Putamen (tissue), 1 donor: ENCODE data around the gene EFNA4.

ENCODE experiments used
- DNase-seq: peaks from one replicate; pipeline ENCODE4 v3.0.0-alpha.2; 2016; ENCODE audit warnings: low spot score

The EFNA4 gene, protein sequence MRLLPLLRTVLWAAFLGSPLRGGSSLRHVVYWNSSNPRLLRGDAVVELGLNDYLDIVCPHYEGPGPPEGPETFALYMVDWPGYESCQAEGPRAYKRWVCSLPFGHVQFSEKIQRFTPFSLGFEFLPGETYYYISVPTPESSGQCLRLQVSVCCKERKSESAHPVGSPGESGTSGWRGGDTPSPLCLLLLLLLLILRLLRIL

DNA sequence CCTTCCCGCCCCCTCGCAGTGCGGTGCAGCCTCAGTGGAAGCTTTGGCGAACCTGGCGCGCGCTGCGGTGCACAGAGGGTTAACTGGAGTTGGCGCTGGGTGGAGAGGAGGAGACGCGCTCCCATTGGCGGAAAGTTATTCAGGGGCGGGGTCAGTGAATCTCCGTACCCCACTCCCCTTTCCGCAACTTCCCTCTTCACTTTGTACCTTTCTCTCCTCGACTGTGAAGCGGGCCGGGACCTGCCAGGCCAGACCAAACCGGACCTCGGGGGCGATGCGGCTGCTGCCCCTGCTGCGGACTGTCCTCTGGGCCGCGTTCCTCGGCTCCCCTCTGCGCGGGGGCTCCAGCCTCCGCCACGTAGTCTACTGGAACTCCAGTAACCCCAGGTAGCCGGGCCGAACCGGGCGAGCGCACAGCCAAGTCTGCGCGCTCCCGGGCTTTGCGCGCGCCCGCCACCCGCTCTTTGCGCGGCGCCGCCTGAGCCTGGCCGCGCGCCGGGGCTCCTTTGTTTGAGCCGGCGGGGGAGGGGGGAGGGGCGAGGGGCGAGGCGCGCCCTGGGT, at the start of gene EFNA4:
Gene EFNA4 (plus strand): TSS at position 191 of the 561 bp plus-strand sequence. CDS start 84 bp downstream, at position 275.
- no peak for DNase-seq

DNA sequence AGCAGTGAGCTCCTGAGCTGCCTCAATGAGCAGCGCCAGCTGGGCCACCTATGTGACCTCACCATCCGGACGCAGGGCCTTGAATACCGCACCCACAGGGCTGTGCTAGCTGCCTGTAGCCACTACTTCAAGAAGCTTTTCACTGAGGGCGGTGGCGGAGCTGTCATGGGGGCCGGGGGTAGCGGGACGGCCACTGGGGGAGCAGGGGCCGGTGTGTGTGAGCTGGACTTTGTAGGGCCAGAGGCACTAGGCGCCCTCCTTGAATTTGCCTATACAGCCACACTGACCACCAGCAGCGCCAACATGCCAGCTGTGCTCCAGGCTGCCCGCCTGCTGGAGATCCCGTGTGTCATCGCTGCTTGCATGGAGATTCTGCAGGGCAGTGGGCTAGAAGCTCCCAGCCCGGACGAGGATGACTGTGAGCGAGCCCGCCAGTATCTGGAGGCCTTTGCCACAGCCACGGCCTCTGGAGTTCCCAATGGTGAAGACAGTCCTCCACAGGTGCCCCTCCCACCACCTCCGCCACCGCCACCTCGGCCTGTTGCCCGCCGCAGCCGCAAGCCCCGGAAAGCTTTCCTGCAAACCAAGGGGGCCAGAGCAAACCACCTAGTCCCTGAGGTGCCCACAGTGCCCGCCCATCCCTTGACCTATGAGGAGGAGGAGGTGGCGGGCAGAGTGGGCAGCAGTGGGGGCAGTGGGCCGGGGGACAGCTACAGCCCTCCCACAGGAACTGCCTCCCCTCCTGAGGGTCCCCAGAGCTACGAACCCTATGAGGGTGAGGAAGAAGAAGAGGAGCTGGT, 48.6 kb upstream of the EFNA4 start:
- DNase-seq: no peak

GRCh38 chr1:155015527-155016230, 47.9 kb upstream of the EFNA4 start:
- DNase-seq: no peak

- DNase-seq: no peak
These were observed 47.2 kb upstream of the EFNA4 start for GRCh38 chr1:155016231-155016831.

DNA sequence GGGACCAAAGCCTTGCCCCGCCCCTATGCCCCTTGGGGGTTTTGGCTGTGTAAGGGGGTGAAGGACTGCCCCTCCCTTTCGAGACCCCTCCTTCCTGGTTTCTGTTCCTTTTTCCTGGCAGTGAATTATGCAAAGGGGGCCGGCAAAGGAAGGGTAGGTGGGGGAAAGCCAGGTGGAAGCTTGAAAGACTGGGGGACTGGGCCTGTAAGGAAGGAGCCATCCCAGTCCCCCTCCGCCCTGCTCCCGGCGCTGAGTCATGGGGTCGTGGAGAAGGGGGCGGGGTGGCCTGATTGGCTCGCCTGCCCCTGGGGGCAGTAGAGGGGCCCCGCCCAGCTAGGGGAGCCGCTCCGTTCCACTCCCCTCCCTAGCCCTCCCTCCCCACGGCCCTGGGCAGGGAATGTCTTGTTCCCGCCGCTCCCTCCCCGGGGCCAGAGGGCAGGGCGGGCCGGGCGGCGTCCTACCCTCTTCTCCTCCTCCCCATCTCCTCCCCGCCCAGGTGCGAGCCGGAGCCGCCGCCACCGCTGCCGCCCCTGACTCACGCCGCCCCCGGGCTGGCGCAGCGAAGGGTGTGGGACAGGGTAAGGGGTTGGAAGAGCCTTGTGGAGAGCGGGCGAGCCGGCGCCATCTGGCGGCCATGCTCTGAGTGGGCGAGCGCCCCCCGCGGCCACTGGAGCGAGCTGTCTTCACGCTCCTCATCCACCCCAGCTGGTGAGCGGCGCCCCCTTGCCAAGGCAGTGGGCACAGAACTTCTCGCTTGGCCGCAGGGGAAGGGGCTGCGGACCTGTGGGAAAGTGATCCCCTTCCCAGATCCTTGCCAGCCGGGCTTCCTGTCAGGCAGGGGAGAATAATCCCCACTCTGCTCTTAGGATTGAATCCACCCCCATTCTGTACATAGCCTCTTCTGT, 46.2 kb upstream of the EFNA4 start:
- peak; percentile 85 for DNase-seq

- DNase-seq: no peak
These were observed 45.6 kb upstream of the EFNA4 start for GRCh38 chr1:155017946-155018316.

- no peak for DNase-seq
These were observed 44.8 kb upstream of the EFNA4 start for GRCh38 chr1:155018617-155019348.

- peak; percentile 50 for DNase-seq
These were observed 43.9 kb upstream of the EFNA4 start for GRCh38 chr1:155019377-155020245.

GRCh38 chr1:155022136-155022926, 41.2 kb upstream of the EFNA4 start:
- no peak for DNase-seq

DNA sequence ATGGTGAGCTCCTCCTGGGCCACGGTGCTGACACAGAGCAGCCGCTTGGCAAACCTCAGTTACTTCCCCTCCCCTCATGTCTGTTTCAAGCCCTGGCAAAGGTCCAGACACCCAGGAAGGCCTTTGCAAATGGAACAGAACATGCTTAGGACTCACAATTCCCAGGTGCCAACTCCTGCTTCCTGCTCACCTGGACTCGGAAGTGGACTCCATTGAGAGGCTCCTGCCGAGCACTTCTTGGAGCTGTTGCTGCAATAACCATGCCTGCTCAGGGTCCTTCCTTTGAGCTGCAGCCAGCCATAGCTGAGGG, 40.7 kb upstream of the EFNA4 start:
- no peak for DNase-seq

GRCh38 chr1:155023627-155024026, 39.9 kb upstream of the EFNA4 start:
- DNase-seq: no peak

- no peak for DNase-seq
These were observed 39.2 kb upstream of the EFNA4 start for GRCh38 chr1:155024315-155024714.

GRCh38 chr1:155026154-155026553, 37.4 kb upstream of the EFNA4 start:
- no peak for DNase-seq

- DNase-seq: no peak
These were observed 37.0 kb upstream of the EFNA4 start for GRCh38 chr1:155026588-155026987.

- no peak for DNase-seq
These were observed 33.9 kb upstream of the EFNA4 start for GRCh38 chr1:155029513-155030242.

- DNase-seq: no peak
These were observed 33.2 kb upstream of the EFNA4 start for GRCh38 chr1:155030243-155030795.

DNA sequence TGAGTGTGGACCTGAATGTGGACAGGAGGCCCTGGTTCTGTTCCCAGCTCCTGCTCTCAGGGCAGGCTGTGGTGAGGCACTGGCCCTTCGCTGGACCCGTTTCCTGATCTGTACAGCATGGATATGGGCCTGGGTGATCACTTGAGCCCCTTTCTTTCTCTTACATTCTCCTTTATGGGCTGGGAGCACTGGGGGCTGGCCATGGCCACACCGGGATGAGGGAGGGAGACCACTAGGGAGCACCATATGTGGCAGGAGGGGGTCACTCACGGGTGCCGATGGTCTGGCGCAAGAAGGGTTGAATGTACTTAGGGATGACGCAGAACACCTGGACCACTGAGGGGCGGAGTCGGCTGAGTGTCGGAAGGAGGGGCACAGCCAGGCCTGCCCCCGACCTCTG, 32.6 kb upstream of the EFNA4 start:
- DNase-seq: no peak

- DNase-seq: no peak
These were observed 30.7 kb upstream of the EFNA4 start for GRCh38 chr1:155032886-155033285.
